Kidney epithelial cell (primary cell): ENCODE data around the gene HTRA2. TPM values are rescaled to one million over a fixed set of nuclear protein-coding genes. Genes with fewer than 3 reads are reported as not detected.

Source experiments
- DNase-seq: peaks from one replicate; pipeline ENCODE4 v3.0.0-alpha.2; 2010; ENCODE audit warnings: low read depth
- H3K27me3 ChIP-seq: 2 replicates; pipeline ENCODE4 v1.6.0; 2011; ENCODE audit warnings: low read length; ENCODE audit not compliant: control insufficient read depth, insufficient read depth
- H3K36me3 ChIP-seq: 2 replicates; pipeline ENCODE4 v1.5.1; 2011; ENCODE audit warnings: low read length; ENCODE audit not compliant: control insufficient read depth, insufficient read depth
- H3K4me3 ChIP-seq: 2 replicates; pipeline ENCODE4 v1.5.1; 2011; ENCODE audit warnings: low read depth, mild to moderate bottlenecking, control low read depth, low read length
- total RNA-seq: library from RNA; depleted of rRNA; stranded (reverse); fragments of >200 nt; gene quantifications from 2 replicates; pipeline ENCODE4 v1.2.3, GENCODE V29; 2015
- TF ChIP-seq, protein P1 (sequence below): IDR thresholded peaks from 2 replicates; pipeline ENCODE4 v1.5.1; 2011; ENCODE audit warnings: mild to moderate bottlenecking, moderate library complexity, low read length, control low read depth, inconsistent platforms; ENCODE audit not compliant: insufficient read depth, poor library complexity, severe bottlenecking

The HTRA2 gene
- total RNA-seq, 1 donor from 2014 or later: 35.1 TPM

DNA sequence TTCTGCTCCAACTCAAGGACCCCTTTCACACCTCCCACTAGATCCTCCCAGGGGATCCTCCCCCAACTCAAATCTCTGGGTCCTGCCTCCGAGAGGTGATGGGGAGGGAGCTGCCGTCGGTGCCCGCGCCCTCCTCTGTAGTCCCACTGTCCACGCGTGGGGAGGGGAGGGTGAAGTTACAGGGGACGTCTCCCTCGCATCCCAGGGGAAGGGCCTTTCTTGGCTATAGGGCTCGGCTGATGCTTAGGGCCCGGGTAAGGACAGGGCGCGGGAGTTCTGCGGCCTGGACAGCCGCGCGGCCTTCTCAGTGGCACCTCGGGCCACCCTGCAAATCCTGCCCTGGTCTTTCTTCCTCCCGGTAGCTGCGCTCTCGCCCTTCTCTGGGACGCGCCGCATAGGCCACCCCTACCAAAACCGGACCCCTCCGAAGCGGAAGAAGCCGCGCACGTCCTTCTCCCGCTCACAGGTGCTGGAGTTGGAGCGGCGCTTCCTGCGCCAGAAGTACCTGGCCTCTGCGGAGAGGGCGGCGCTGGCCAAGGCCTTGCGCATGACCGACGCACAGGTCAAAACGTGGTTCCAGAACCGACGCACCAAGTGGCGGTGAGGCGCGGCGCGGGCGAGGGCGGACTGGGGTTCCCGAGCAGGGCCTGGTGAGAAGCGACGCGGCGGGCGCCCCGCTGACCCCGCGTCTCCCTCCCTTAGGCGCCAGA is 14.3 kb upstream of the HTRA2 start:
- no peak overlapping the region for H3K4me3 ChIP-seq

DNA sequence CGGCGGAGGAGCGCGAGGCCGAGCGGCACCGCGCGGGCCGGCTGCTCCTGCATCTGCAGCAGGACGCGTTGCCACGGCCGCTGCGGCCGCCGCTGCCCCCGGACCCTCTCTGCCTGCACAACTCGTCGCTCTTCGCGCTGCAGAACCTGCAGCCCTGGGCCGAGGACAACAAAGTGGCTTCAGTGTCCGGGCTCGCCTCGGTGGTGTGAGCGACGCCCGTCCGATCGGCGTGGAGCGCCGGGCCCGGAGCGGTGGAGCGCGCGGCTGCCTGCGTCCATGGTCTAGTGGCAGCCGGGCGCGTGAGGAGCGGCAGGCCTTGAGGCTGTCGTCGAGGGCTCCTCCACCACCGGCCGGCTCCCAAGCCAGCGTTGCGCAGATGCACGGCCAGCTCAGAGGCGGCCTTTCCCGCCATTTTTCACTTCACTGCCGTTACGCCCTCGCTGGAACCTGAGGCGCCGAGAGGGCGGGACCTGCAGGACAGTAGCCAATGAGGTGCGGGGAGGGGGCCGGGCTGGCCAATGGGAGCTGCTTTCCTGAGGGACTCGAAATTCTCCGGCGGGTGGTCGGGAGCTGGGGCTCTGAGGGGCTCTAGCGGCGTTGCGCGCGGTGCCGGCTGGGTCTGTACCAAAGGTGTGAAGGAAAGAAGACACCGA is 13.6 kb upstream of the HTRA2 start:
- TF ChIP-seq, protein P1, sequence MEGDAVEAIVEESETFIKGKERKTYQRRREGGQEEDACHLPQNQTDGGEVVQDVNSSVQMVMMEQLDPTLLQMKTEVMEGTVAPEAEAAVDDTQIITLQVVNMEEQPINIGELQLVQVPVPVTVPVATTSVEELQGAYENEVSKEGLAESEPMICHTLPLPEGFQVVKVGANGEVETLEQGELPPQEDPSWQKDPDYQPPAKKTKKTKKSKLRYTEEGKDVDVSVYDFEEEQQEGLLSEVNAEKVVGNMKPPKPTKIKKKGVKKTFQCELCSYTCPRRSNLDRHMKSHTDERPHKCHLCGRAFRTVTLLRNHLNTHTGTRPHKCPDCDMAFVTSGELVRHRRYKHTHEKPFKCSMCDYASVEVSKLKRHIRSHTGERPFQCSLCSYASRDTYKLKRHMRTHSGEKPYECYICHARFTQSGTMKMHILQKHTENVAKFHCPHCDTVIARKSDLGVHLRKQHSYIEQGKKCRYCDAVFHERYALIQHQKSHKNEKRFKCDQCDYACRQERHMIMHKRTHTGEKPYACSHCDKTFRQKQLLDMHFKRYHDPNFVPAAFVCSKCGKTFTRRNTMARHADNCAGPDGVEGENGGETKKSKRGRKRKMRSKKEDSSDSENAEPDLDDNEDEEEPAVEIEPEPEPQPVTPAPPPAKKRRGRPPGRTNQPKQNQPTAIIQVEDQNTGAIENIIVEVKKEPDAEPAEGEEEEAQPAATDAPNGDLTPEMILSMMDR: no peak
- Histone ChIP-seq H3K4me3 (peak overlapping the region; percentile 7), H3K27me3 (peaks cover 69% of the 10 kb centered on the region), H3K36me3 (no peaks in the 10 kb centered on the region)
- DNase-seq: no peak

More for the DNA sequence above, 14.3 kb upstream of the HTRA2 start:
- TF ChIP-seq, protein P1: no peak
- Histone ChIP-seq H3K36me3 (no peaks in the 10 kb centered on the region), H3K27me3 (peaks cover 71% of the 10 kb centered on the region)
- DNase-seq: no peak

GRCh38 chr2:74516650-74517049 is 13.1 kb upstream of the HTRA2 start:
- H3K36me3 ChIP-seq: no peaks in the 10 kb centered on the region
- TF ChIP-seq, protein P1: no peak
- peak overlapping the region; percentile 7 for H3K4me3 ChIP-seq
- peaks cover 63% of the 10 kb centered on the region for H3K27me3 ChIP-seq
- DNase-seq: no peak

- Histone ChIP-seq H3K36me3 (peaks cover 4% of the 10 kb centered on the region), H3K4me3 (no peak overlapping the region), H3K27me3 (peaks cover 9% of the 10 kb centered on the region)
- DNase-seq: no peak
- TF ChIP-seq, protein P1: no peak
Observed at GRCh38 chr2:74522516-74522915, 7.2 kb upstream of the HTRA2 start.

GRCh38 chr2:74524005-74524404 is 5.7 kb upstream of the HTRA2 start:
- peaks cover 4% of the 10 kb centered on the region for H3K36me3 ChIP-seq
- H3K4me3 ChIP-seq: no peak overlapping the region
- H3K27me3 ChIP-seq: no peaks in the 10 kb centered on the region
- DNase-seq: no peak
- TF ChIP-seq, protein P1: no peak
